IPS-11a (cell line): ENCODE results near the gene GJA5.

Experiments used
- H3K4me3 ChIP-seq: one replicate; pipeline ENCODE4 v1.5.1; 2013; ENCODE audit warnings: low read depth, low read length, control low read depth

The GJA5 gene

GRCh38 chr1:147768101-147768500 is 7.7 kb upstream of the GJA5 start:
- no peak overlapping the region for H3K4me3 ChIP-seq

GRCh38 chr1:147762233-147763024 is 2.0 kb upstream of the GJA5 start:
- no peak overlapping the region for H3K4me3 ChIP-seq

- H3K4me3 ChIP-seq = no peak overlapping the region
These were observed 1.9 kb downstream of the GJA5 start for GRCh38 chr1:147758379-147759100.

- H3K4me3 ChIP-seq = no peak overlapping the region
These were observed 3.1 kb downstream of the GJA5 start for GRCh38 chr1:147757015-147757990.

- H3K4me3 ChIP-seq = no peak overlapping the region
These were observed 4.1 kb downstream of the GJA5 start for GRCh38 chr1:147756341-147756740.

- no peak overlapping the region for H3K4me3 ChIP-seq
These were observed 5.7 kb downstream of the GJA5 start for GRCh38 chr1:147754661-147755060.

GRCh38 chr1:147753081-147753480 is 7.3 kb downstream of the GJA5 start:
- H3K4me3 ChIP-seq = no peak overlapping the region

GRCh38 chr1:147752511-147752910 is 7.9 kb downstream of the GJA5 start:
- no peak overlapping the region for H3K4me3 ChIP-seq

- H3K4me3 ChIP-seq = no peak overlapping the region
These were observed 9.1 kb downstream of the GJA5 start for GRCh38 chr1:147751346-147751745.

GRCh38 chr1:147750618-147751217 is 9.7 kb downstream of the GJA5 start:
- no peak overlapping the region for H3K4me3 ChIP-seq

GRCh38 chr1:147749792-147750191 is 10.6 kb downstream of the GJA5 start:
- H3K4me3 ChIP-seq = no peak overlapping the region

- H3K4me3 ChIP-seq = no peak overlapping the region
These were observed 11.6 kb downstream of the GJA5 start for GRCh38 chr1:147748676-147749350.

- H3K4me3 ChIP-seq = no peak overlapping the region
These were observed 12.4 kb downstream of the GJA5 start for GRCh38 chr1:147747966-147748365.

- no peak overlapping the region for H3K4me3 ChIP-seq
These were observed 15.1 kb downstream of the GJA5 start for GRCh38 chr1:147745271-147745670.

GRCh38 chr1:147741065-147741464 is 19.3 kb downstream of the GJA5 start:
- no peak overlapping the region for H3K4me3 ChIP-seq

GRCh38 chr1:147740391-147740790 is 20.0 kb downstream of the GJA5 start:
- H3K4me3 ChIP-seq = no peak overlapping the region

- no peak overlapping the region for H3K4me3 ChIP-seq
These were observed 21.5 kb downstream of the GJA5 start for GRCh38 chr1:147738739-147739476.

- no peak overlapping the region for H3K4me3 ChIP-seq
These were observed 22.3 kb downstream of the GJA5 start for GRCh38 chr1:147738129-147738528.

- H3K4me3 ChIP-seq = no peak overlapping the region
These were observed 23.5 kb downstream of the GJA5 start for GRCh38 chr1:147736883-147737282.

GRCh38 chr1:147735423-147735822 is 25.0 kb downstream of the GJA5 start:
- no peak overlapping the region for H3K4me3 ChIP-seq
